ENCODE measurements around the gene SEMA3A.
"Not testable (repeated sequence)": the region's sequence is repeated elsewhere in the genome, so short reads cannot be mapped to it uniquely, and the experiment has no call there.

Gene SEMA3A

GRCh38 chr7:84055199-84055598 is 139.4 kb downstream of the SEMA3A start:
- not testable (repeated sequence) for H3K79me2 ChIP-seq (ENCODE audit: control insufficient read depth, insufficient read depth, low read length, unreplicated experiment); H3K36me3 ChIP-seq (ENCODE audit: insufficient read depth, low read length); H3K27me3 ChIP-seq (ENCODE audit: insufficient read depth, low read length); H2AFZ ChIP-seq (ENCODE audit: low read length, unreplicated experiment); H3K4me3 ChIP-seq (ENCODE audit: low read depth, low read length); H3K27ac ChIP-seq (ENCODE audit: low read depth, low read length)
- H3K4me1 ChIP-seq (ENCODE audit: control insufficient read depth, insufficient read depth, low read length, unreplicated experiment) = peaks cover 25% of the 10 kb centered on the region

- H3K36me3 ChIP-seq (ENCODE audit: insufficient read depth, low read length) = no peaks in the 10 kb centered on the region
- H3K4me1 ChIP-seq (ENCODE audit: control insufficient read depth, insufficient read depth, low read length, unreplicated experiment) = peaks cover 7% of the 10 kb centered on the region
- H3K4me3 ChIP-seq (ENCODE audit: low read depth, low read length) = no peak overlapping the region
- H3K27me3 ChIP-seq (ENCODE audit: insufficient read depth, low read length) = no peaks in the 10 kb centered on the region
- no peak overlapping the region for H3K27ac ChIP-seq (ENCODE audit: low read depth, low read length)
- H3K79me2 ChIP-seq (ENCODE audit: control insufficient read depth, insufficient read depth, low read length, unreplicated experiment) = no peaks in the 10 kb centered on the region
- H2AFZ ChIP-seq (ENCODE audit: low read length, unreplicated experiment) = no peak overlapping the region
Observed at GRCh38 chr7:84049071-84049836, 145.3 kb downstream of the SEMA3A start.

GRCh38 chr7:84047085-84047484 is 147.5 kb downstream of the SEMA3A start:
- Histone ChIP-seq H3K36me3 (ENCODE audit: insufficient read depth, low read length) (no peaks in the 10 kb centered on the region), H3K27ac (ENCODE audit: low read depth, low read length) (no peak overlapping the region), H3K79me2 (ENCODE audit: control insufficient read depth, insufficient read depth, low read length, unreplicated experiment) (no peaks in the 10 kb centered on the region), H2AFZ (ENCODE audit: low read length, unreplicated experiment) (no peak overlapping the region), H3K4me3 (ENCODE audit: low read depth, low read length) (no peak overlapping the region), H3K27me3 (ENCODE audit: insufficient read depth, low read length) (no peaks in the 10 kb centered on the region), H3K4me1 (ENCODE audit: control insufficient read depth, insufficient read depth, low read length, unreplicated experiment) (peaks cover 29% of the 10 kb centered on the region)

- Histone ChIP-seq H3K36me3 (ENCODE audit: insufficient read depth, low read length) (no peaks in the 10 kb centered on the region), H3K27ac (ENCODE audit: low read depth, low read length) (no peak overlapping the region), H3K79me2 (ENCODE audit: control insufficient read depth, insufficient read depth, low read length, unreplicated experiment) (no peaks in the 10 kb centered on the region), H3K4me3 (ENCODE audit: low read depth, low read length) (no peak overlapping the region), H3K4me1 (ENCODE audit: control insufficient read depth, insufficient read depth, low read length, unreplicated experiment) (peaks cover 37% of the 10 kb centered on the region), H2AFZ (ENCODE audit: low read length, unreplicated experiment) (no peak overlapping the region), H3K27me3 (ENCODE audit: insufficient read depth, low read length) (no peaks in the 10 kb centered on the region)
Observed at GRCh38 chr7:84044834-84045233, 149.8 kb downstream of the SEMA3A start.

- Histone ChIP-seq H3K79me2 (ENCODE audit: control insufficient read depth, insufficient read depth, low read length, unreplicated experiment) (no peaks in the 10 kb centered on the region), H2AFZ (ENCODE audit: low read length, unreplicated experiment) (peak overlapping the region; percentile 44), H3K4me3 (ENCODE audit: low read depth, low read length) (no peak overlapping the region), H3K4me1 (ENCODE audit: control insufficient read depth, insufficient read depth, low read length, unreplicated experiment) (peaks cover 30% of the 10 kb centered on the region), H3K27ac (ENCODE audit: low read depth, low read length) (no peak overlapping the region), H3K27me3 (ENCODE audit: insufficient read depth, low read length) (no peaks in the 10 kb centered on the region), H3K36me3 (ENCODE audit: insufficient read depth, low read length) (no peaks in the 10 kb centered on the region)
Observed at GRCh38 chr7:84043661-84044191, 150.9 kb downstream of the SEMA3A start.

GRCh38 chr7:84042110-84042539 is 152.5 kb downstream of the SEMA3A start:
- Histone ChIP-seq H3K27ac (ENCODE audit: low read depth, low read length) (peak overlapping the region; percentile 80), H2AFZ (ENCODE audit: low read length, unreplicated experiment) (peak overlapping the region; percentile 49), H3K79me2 (ENCODE audit: control insufficient read depth, insufficient read depth, low read length, unreplicated experiment) (no peaks in the 10 kb centered on the region), H3K4me1 (ENCODE audit: control insufficient read depth, insufficient read depth, low read length, unreplicated experiment) (peaks cover 30% of the 10 kb centered on the region), H3K36me3 (ENCODE audit: insufficient read depth, low read length) (no peaks in the 10 kb centered on the region), H3K4me3 (ENCODE audit: low read depth, low read length) (peak overlapping the region; percentile 42; the same call in 1 of the 2 replicates), H3K27me3 (ENCODE audit: insufficient read depth, low read length) (no peaks in the 10 kb centered on the region)

GRCh38 chr7:84041649-84042048 is 152.9 kb downstream of the SEMA3A start:
- Histone ChIP-seq H3K4me3 (ENCODE audit: low read depth, low read length) (peak overlapping the region; percentile 42; the same call in 1 of the 2 replicates), H3K79me2 (ENCODE audit: control insufficient read depth, insufficient read depth, low read length, unreplicated experiment) (no peaks in the 10 kb centered on the region), H3K36me3 (ENCODE audit: insufficient read depth, low read length) (no peaks in the 10 kb centered on the region), H3K27me3 (ENCODE audit: insufficient read depth, low read length) (no peaks in the 10 kb centered on the region), H3K27ac (ENCODE audit: low read depth, low read length) (peak overlapping the region; percentile 80), H2AFZ (ENCODE audit: low read length, unreplicated experiment) (peak overlapping the region; percentile 49), H3K4me1 (ENCODE audit: control insufficient read depth, insufficient read depth, low read length, unreplicated experiment) (peaks cover 30% of the 10 kb centered on the region)

GRCh38 chr7:84040355-84040754 is 154.2 kb downstream of the SEMA3A start:
- H3K36me3 ChIP-seq (ENCODE audit: insufficient read depth, low read length) = no peaks in the 10 kb centered on the region
- H3K27me3 ChIP-seq (ENCODE audit: insufficient read depth, low read length) = no peaks in the 10 kb centered on the region
- H3K4me1 ChIP-seq (ENCODE audit: control insufficient read depth, insufficient read depth, low read length, unreplicated experiment) = peaks cover 30% of the 10 kb centered on the region
- H2AFZ ChIP-seq (ENCODE audit: low read length, unreplicated experiment) = no peak overlapping the region
- no peaks in the 10 kb centered on the region for H3K79me2 ChIP-seq (ENCODE audit: control insufficient read depth, insufficient read depth, low read length, unreplicated experiment)
- no peak overlapping the region for H3K4me3 ChIP-seq (ENCODE audit: low read depth, low read length)
- no peak overlapping the region for H3K27ac ChIP-seq (ENCODE audit: low read depth, low read length)

GRCh38 chr7:84039432-84039831 is 155.2 kb downstream of the SEMA3A start:
- H3K27ac ChIP-seq (ENCODE audit: low read depth, low read length) = no peak overlapping the region
- H3K4me1 ChIP-seq (ENCODE audit: control insufficient read depth, insufficient read depth, low read length, unreplicated experiment) = peaks cover 30% of the 10 kb centered on the region
- H3K79me2 ChIP-seq (ENCODE audit: control insufficient read depth, insufficient read depth, low read length, unreplicated experiment) = no peaks in the 10 kb centered on the region
- H3K36me3 ChIP-seq (ENCODE audit: insufficient read depth, low read length) = no peaks in the 10 kb centered on the region
- no peaks in the 10 kb centered on the region for H3K27me3 ChIP-seq (ENCODE audit: insufficient read depth, low read length)
- H3K4me3 ChIP-seq (ENCODE audit: low read depth, low read length) = no peak overlapping the region
- H2AFZ ChIP-seq (ENCODE audit: low read length, unreplicated experiment) = no peak overlapping the region

GRCh38 chr7:84027678-84028077 is 166.9 kb downstream of the SEMA3A start:
- Histone ChIP-seq H3K4me3 (ENCODE audit: low read depth, low read length) (no peak overlapping the region), H3K4me1 (ENCODE audit: control insufficient read depth, insufficient read depth, low read length, unreplicated experiment) (peaks cover 11% of the 10 kb centered on the region), H3K79me2 (ENCODE audit: control insufficient read depth, insufficient read depth, low read length, unreplicated experiment) (no peaks in the 10 kb centered on the region)

GRCh38 chr7:84025332-84025927 is 169.2 kb downstream of the SEMA3A start:
- peak overlapping the region; percentile 55 for H2AFZ ChIP-seq (ENCODE audit: low read length, unreplicated experiment)
- H3K4me1 ChIP-seq (ENCODE audit: control insufficient read depth, insufficient read depth, low read length, unreplicated experiment) = peaks cover 25% of the 10 kb centered on the region
- H3K36me3 ChIP-seq (ENCODE audit: insufficient read depth, low read length) = no peaks in the 10 kb centered on the region
- H3K79me2 ChIP-seq (ENCODE audit: control insufficient read depth, insufficient read depth, low read length, unreplicated experiment) = no peaks in the 10 kb centered on the region
- H3K27me3 ChIP-seq (ENCODE audit: insufficient read depth, low read length) = no peaks in the 10 kb centered on the region
- H3K27ac ChIP-seq (ENCODE audit: low read depth, low read length) = peak overlapping the region; percentile 78
- H3K4me3 ChIP-seq (ENCODE audit: low read depth, low read length) = no peak overlapping the region

More at GRCh38 chr7:84027678-84028077, 166.9 kb downstream of the SEMA3A start:
- no peak overlapping the region for H2AFZ ChIP-seq (ENCODE audit: low read length, unreplicated experiment)
- H3K36me3 ChIP-seq (ENCODE audit: insufficient read depth, low read length) = no peaks in the 10 kb centered on the region
- H3K27me3 ChIP-seq (ENCODE audit: insufficient read depth, low read length) = no peaks in the 10 kb centered on the region
- H3K27ac ChIP-seq (ENCODE audit: low read depth, low read length) = no peak overlapping the region
